ENCODE measurements around the gene HNRNPUL2. TPM values are rescaled to one million over a fixed set of nuclear protein-coding genes. Genes with fewer than 3 reads are reported as not detected.
A peak's percentile ranks its signal among the peaks of the same experiment; 100 is the strongest.

Gene HNRNPUL2
- polyA plus RNA-seq, 1 donor from 2014 or later: 27.5 TPM

- Histone ChIP-seq H3F3A (ENCODE audit: insufficient read depth, low read length, poor library complexity, severe bottlenecking) (no peaks in the 10 kb centered on the region), H3K79me2 (replicated peaks; ENCODE audit: insufficient read depth, low read length) (peaks cover 10% of the 10 kb centered on the region), H3K36me3 (ENCODE audit: insufficient read depth, low read length) (no peaks in the 10 kb centered on the region), H3K27me3 (ENCODE audit: insufficient read depth, low read depth, low read length) (no peaks in the 10 kb centered on the region), H4K20me1 (ENCODE audit: insufficient read depth) (no peaks in the 10 kb centered on the region), H3K4me3 (ENCODE audit: low read length) (no peak overlapping the region), H3K4me2 (ENCODE audit: low read length) (no peak overlapping the region), H3K9me2 (ENCODE audit: insufficient read depth, low read length) (no peaks in the 10 kb centered on the region), H3K9ac (ENCODE audit: low read length) (no peak overlapping the region), H2AFZ (ENCODE audit: low read depth, low read length) (no peak overlapping the region), H3K27ac (ENCODE audit: low read length) (no peak overlapping the region), H3K9me3 (ENCODE audit: low read length) (no peaks in the 10 kb centered on the region)
- TF ChIP-seq POLR2AphosphoS5 (IDR thresholded peaks at IDR 0.05) (no peak), MXI1 (conservative IDR thresholded peaks at IDR 0.05; ENCODE audit: poor library complexity, severe bottlenecking) (no peak), EP300 (conservative IDR thresholded peaks at IDR 0.05; ENCODE audit: poor library complexity, severe bottlenecking) (no peak)
Observed at GRCh38 chr11:62667460-62667859, 59.8 kb downstream of the HNRNPUL2 start.

GRCh38 chr11:62666259-62666926 lies 60.9 kb downstream of the HNRNPUL2 start:
- Histone ChIP-seq H3K9me3 (ENCODE audit: low read length) (no peaks in the 10 kb centered on the region), H3K4me2 (ENCODE audit: low read length) (peak overlapping the region; percentile 78), H3K4me3 (ENCODE audit: low read length) (peak overlapping the region; percentile 95), H3F3A (ENCODE audit: insufficient read depth, low read length, poor library complexity, severe bottlenecking) (no peaks in the 10 kb centered on the region), H3K36me3 (ENCODE audit: insufficient read depth, low read length) (no peaks in the 10 kb centered on the region), H3K9me2 (ENCODE audit: insufficient read depth, low read length) (no peaks in the 10 kb centered on the region), H4K20me1 (ENCODE audit: insufficient read depth) (no peaks in the 10 kb centered on the region), H2AFZ (ENCODE audit: low read depth, low read length) (no peak overlapping the region), H3K79me2 (replicated peaks; ENCODE audit: insufficient read depth, low read length) (peaks cover 10% of the 10 kb centered on the region), H3K27me3 (ENCODE audit: insufficient read depth, low read depth, low read length) (no peaks in the 10 kb centered on the region), H3K27ac (ENCODE audit: low read length) (peak overlapping the region; percentile 95), H3K9ac (ENCODE audit: low read length) (peak overlapping the region; percentile 96)
- TF ChIP-seq REST (IDR thresholded peaks at IDR 0.05; ENCODE audit: borderline replicate concordance): no peak

- Histone ChIP-seq H3K36me3 (ENCODE audit: insufficient read depth, low read length) (no peaks in the 10 kb centered on the region), H3K79me2 (replicated peaks; ENCODE audit: insufficient read depth, low read length) (peaks cover 10% of the 10 kb centered on the region), H3K9ac (ENCODE audit: low read length) (peak overlapping the region; percentile 96), H4K20me1 (ENCODE audit: insufficient read depth) (no peaks in the 10 kb centered on the region), H3K9me2 (ENCODE audit: insufficient read depth, low read length) (no peaks in the 10 kb centered on the region), H3K4me3 (ENCODE audit: low read length) (peak overlapping the region; percentile 95), H2AFZ (ENCODE audit: low read depth, low read length) (peak overlapping the region; percentile 40), H3K4me2 (ENCODE audit: low read length) (peak overlapping the region; percentile 78), H3K9me3 (ENCODE audit: low read length) (no peaks in the 10 kb centered on the region), H3K27ac (ENCODE audit: low read length) (peak overlapping the region; percentile 95), H3K27me3 (ENCODE audit: insufficient read depth, low read depth, low read length) (no peaks in the 10 kb centered on the region), H3F3A (ENCODE audit: insufficient read depth, low read length, poor library complexity, severe bottlenecking) (no peaks in the 10 kb centered on the region)
- TF ChIP-seq POLR2AphosphoS5 (IDR thresholded peaks at IDR 0.05): no peak
- TF ChIP-seq EZH2 (IDR thresholded peaks at IDR 0.05; ENCODE audit: borderline replicate concordance, insufficient read depth, low read length, poor library complexity, severe bottlenecking): no peak
- no peak for TF ChIP-seq EP300 (conservative IDR thresholded peaks at IDR 0.05; ENCODE audit: poor library complexity, severe bottlenecking)
- no peak for TF ChIP-seq TAF1 (IDR thresholded peaks at IDR 0.05; ENCODE audit: low read depth)
- no peak for TF ChIP-seq CTCF (IDR thresholded peaks at IDR 0.05; ENCODE audit: poor library complexity, severe bottlenecking)
- TF ChIP-seq MXI1 (conservative IDR thresholded peaks at IDR 0.05; ENCODE audit: poor library complexity, severe bottlenecking): no peak
- TF ChIP-seq REST (IDR thresholded peaks at IDR 0.05; ENCODE audit: borderline replicate concordance): no peak
- no peak for TF ChIP-seq SMC3 (conservative IDR thresholded peaks at IDR 0.05; ENCODE audit: poor library complexity)
Observed at GRCh38 chr11:62665599-62666258, 61.5 kb downstream of the HNRNPUL2 start.

Data from neural cell (in vitro differentiated cells).